ENCODE data around the gene AKR1B15.
"Not testable (repeated sequence)": the region's sequence is repeated elsewhere in the genome, so short reads cannot be mapped to it uniquely, and the experiment has no call there.

AKR1B15 gene

GRCh38 chr7:134532954-134533218 is 16.0 kb upstream of the AKR1B15 start:
- no peak for DNase-seq (ENCODE audit: low spot score)

GRCh38 chr7:134533288-134533771 is 15.6 kb upstream of the AKR1B15 start:
- DNase-seq (ENCODE audit: low spot score): peak; percentile 56

GRCh38 chr7:134534633-134535032 is 14.3 kb upstream of the AKR1B15 start:
- no peak for DNase-seq (ENCODE audit: low spot score)

GRCh38 chr7:134535272-134535918 is 13.5 kb upstream of the AKR1B15 start:
- no peak for DNase-seq (ENCODE audit: low spot score)

- no peak for DNase-seq (ENCODE audit: low spot score)
Measured at GRCh38 chr7:134535919-134536299, 13.0 kb upstream of the AKR1B15 start.

GRCh38 chr7:134536558-134536957 is 12.4 kb upstream of the AKR1B15 start:
- DNase-seq (ENCODE audit: low spot score): not testable (repeated sequence)

- not testable (repeated sequence) for DNase-seq (ENCODE audit: low spot score)
Measured at GRCh38 chr7:134537273-134537781, 11.6 kb upstream of the AKR1B15 start.

- no peak for DNase-seq (ENCODE audit: low spot score)
Measured at GRCh38 chr7:134539380-134540004, 9.4 kb upstream of the AKR1B15 start.

GRCh38 chr7:134541501-134542194 is 7.3 kb upstream of the AKR1B15 start:
- not testable (repeated sequence) for DNase-seq (ENCODE audit: low spot score)

GRCh38 chr7:134542195-134542771 is 6.6 kb upstream of the AKR1B15 start:
- no peak for DNase-seq (ENCODE audit: low spot score)

- DNase-seq (ENCODE audit: low spot score): no peak
Measured at GRCh38 chr7:134545380-134545779, 3.5 kb upstream of the AKR1B15 start.

- no peak for DNase-seq (ENCODE audit: low spot score)
Measured at GRCh38 chr7:134545918-134546317, 3.0 kb upstream of the AKR1B15 start.

- no peak for DNase-seq (ENCODE audit: low spot score)
Measured at GRCh38 chr7:134546955-134547354, 2.0 kb upstream of the AKR1B15 start.

- DNase-seq (ENCODE audit: low spot score): peak; percentile 66
Measured at GRCh38 chr7:134547397-134548054, 1.4 kb upstream of the AKR1B15 start.

- DNase-seq (ENCODE audit: low spot score): no peak
Measured at GRCh38 chr7:134549366-134549765, 456 bp downstream of the AKR1B15 start.

- no peak for DNase-seq (ENCODE audit: low spot score)
Measured at GRCh38 chr7:134552105-134552504, 3.2 kb downstream of the AKR1B15 start.

GRCh38 chr7:134553976-134554375 is 5.1 kb downstream of the AKR1B15 start:
- DNase-seq (ENCODE audit: low spot score): peak; percentile 31

- DNase-seq (ENCODE audit: low spot score): no peak
Measured at GRCh38 chr7:134554417-134554966, 5.6 kb downstream of the AKR1B15 start.

GRCh38 chr7:134557391-134557790 is 8.5 kb downstream of the AKR1B15 start:
- DNase-seq (ENCODE audit: low spot score): no peak

GRCh38 chr7:134558370-134558769 is 9.5 kb downstream of the AKR1B15 start:
- DNase-seq (ENCODE audit: low spot score): no peak

- not testable (repeated sequence) for DNase-seq (ENCODE audit: low spot score)
Measured at GRCh38 chr7:134561616-134562015, 12.7 kb downstream of the AKR1B15 start.

GRCh38 chr7:134562136-134562535 is 13.2 kb downstream of the AKR1B15 start:
- DNase-seq (ENCODE audit: low spot score): peak; percentile 95
